Heart left ventricle (tissue), 16 donors: Measurements from ENCODE around the gene LRRC8E. TPM values are rescaled to one million over a fixed set of nuclear protein-coding genes. Genes with fewer than 3 reads are reported as not detected.

Source experiments
- ATAC-seq, 4 donors: fragments of 200-7000 bp; cut with Tn5 transposase; one replicate each; pipeline ENCODE4 v1.9.1; 2020 to 2022; ENCODE audit warnings: moderate library complexity in 4 of 4, mild to moderate bottlenecking in 3 of 4, moderate number of reproducible peaks in 1 of 4
- DNase-seq, 5 donors: peaks; one replicate each; pipeline ENCODE4 v3.0.0-alpha.2; 2020
- H3K27ac ChIP-seq, 12 donors: fragments of 200-600 bp; sonication (generic) in 4 of 12; one replicate each; pipeline versions ENCODE4 v1.5.0 to v1.8.0; 2016 to 2022; ENCODE audit warnings: mild to moderate bottlenecking in 2 of 12
- H3K27me3 ChIP-seq, 9 donors: fragments of 200-600 bp; sonication (generic) in 2 of 9; one replicate each; pipeline versions ENCODE4 v1.5.1 to v1.8.0; 2016 to 2022; ENCODE audit warnings: mild to moderate bottlenecking in 3 of 9
- H3K36me3 ChIP-seq, 9 donors: fragments of 200-600 bp; sonication (generic) in 2 of 9; one replicate each; pipeline versions ENCODE4 v1.5.0 to v1.8.0; 2018 to 2022; ENCODE audit warnings: mild to moderate bottlenecking in 2 of 9
- H3K4me1 ChIP-seq, 12 donors: fragments of 200-600 bp; sonication (generic) in 4 of 12; one replicate each; pipeline versions ENCODE4 v1.5.0 to v1.8.0; 2016 to 2022; ENCODE audit warnings: mild to moderate bottlenecking in 3 of 12
- H3K4me3 ChIP-seq, 12 donors: fragments of 200-600 bp; sonication (generic) in 4 of 12; one replicate each; pipeline versions ENCODE4 v1.5.0 to v1.8.0; 2017 to 2022; ENCODE audit warnings: mild to moderate bottlenecking in 9 of 12, moderate library complexity in 4 of 12
- H3K9me3 ChIP-seq, 12 donors: fragments of 200-600 bp; sonication (generic) in 4 of 12; one replicate each; pipeline versions ENCODE4 v1.5.0 to v1.8.0; 2016 to 2022; ENCODE audit warnings: mild to moderate bottlenecking in 1 of 12
- CTCF ChIP-seq, 12 donors: fragments of 200-600 bp; sonication (generic) in 4 of 12; IDR thresholded peaks; one replicate each; pipeline versions ENCODE4 v1.5.0 to v1.8.0; 2018 to 2022; ENCODE audit warnings: antibody characterized with exemption in 12 of 12, mild to moderate bottlenecking in 5 of 12
- POLR2A ChIP-seq, 2 donors: fragments of 450-650 bp; IDR thresholded peaks; one replicate each; pipeline ENCODE4 v1.6.1; 2017; ENCODE audit warnings: antibody characterized with exemption in 2 of 2, mild to moderate bottlenecking in 2 of 2, moderate library complexity in 2 of 2
- WGBS, 4 donors: extraction: QIAGEN DNeasy Blood & Tissue Kit in 2 of 4; methylation state at CpG; one replicate each; pipeline versions ENCODE4 v1.1.5 to v1.1.7; 2013 to 2018; 5-methylcytosine and 5-hydroxymethylcytosine counted together
- intact Hi-C, 10 donors: fragments of 100-400 bp; cut with DNase I; formaldehyde crosslinking; loops; one replicate each; pipeline versions ENCODE4 v1.11.1 to v1.14.2; 2022
- polyA plus RNA-seq, 2 donors: library from polyadenylated mRNA; stranded (reverse); fragments of 200-250 nt; gene quantifications; one replicate each; pipeline ENCODE4 v1.2.3, GENCODE V29; 2013
- total RNA-seq, 9 donors: library from RNA; depleted of rRNA in 2 of 9; stranded (reverse); fragments of >200 nt in 2 of 9; fragmentation: NEBNext Ultra II Directional in 3 of 9; extraction: Animal tissue kit (Norgen Biotek cat#: 25700) in 3 of 9; gene quantifications; one replicate each; pipeline versions ENCODE4 v1.1.0 to v1.2.4, GENCODE V29; 2016 to 2023
- donor health status: ischemic (EF 13 %, LVEDD 7.1; RV severe dilation, severe dysfunction).
- donor health status: healthy with polysubstance abuse.
- donor health status: DM: no; HTN: yes; CAD: no.
- donor health status: DM: no; HTN: no; CAD: no.
- donor health status: ischemic (EF 25% LVEDD 6.9; RV normal size, moderate dysfunction).
- donor health status: ischemic (EF 25% LVEDD 5.7; RV mildly dilated, moderate dysfunction).
- donor health status: healthy.
- donor health status: DM: yes; HTN: yes; CAD: no.
- donor health status: ischemic (EF 35%, LVEDD 5.7; RV mildly dilated, moderate dysfunction).
- donor health status: nonischemic (EF 11% LVEDD 7.7; RV severe dilation, severe dysfunction).
- donor health status: DM: yes; HTN: yes; CAD: no.
- donor health status: PGD.
- donor health status: ischemic (EF 29% LVEDD 5.4; RV normal size, mild dysfunction).
- donor health status: nonischemic (EF 23%, LVEDD 6.1; RV moderate dilation, normal function).

LRRC8E gene
- total and polyA plus RNA-seq, 11 donors = 0.17 to 2.6 (median 1.00) TPM

DNA sequence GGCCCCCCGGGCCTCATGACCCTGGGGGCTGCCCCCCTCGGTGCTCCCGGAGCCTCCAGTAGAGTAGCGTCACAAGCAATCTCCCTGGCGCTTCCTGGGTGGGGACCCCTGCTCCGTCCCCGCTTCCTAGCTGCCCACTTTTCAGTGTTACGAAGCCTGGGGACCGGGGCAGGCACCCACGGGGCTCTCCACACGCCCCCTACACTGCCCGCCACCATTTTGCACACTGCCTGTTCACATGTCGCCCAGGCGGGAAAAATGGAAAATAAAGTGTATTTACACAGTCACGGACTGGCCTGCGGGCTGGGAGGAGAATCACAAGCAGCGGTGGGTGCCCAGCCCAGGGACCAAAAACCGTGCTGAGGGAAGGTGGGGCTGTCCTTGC, 23.6 kb upstream of the LRRC8E start:
- Histone ChIP-seq H3K27ac (no peak overlapping the region), H3K27me3 (peaks cover 0 to 62% (median 16%) of the 10 kb centered on the region in 9 donors), H3K4me1 (peaks cover 4 to 36% (median 21%) of the 10 kb centered on the region in 12 donors), H3K36me3 (peaks cover 0 to 13% (median 0%) of the 10 kb centered on the region in 9 donors), H3K9me3 (no peaks in the 10 kb centered on the region), H3K4me3 (no peak overlapping the region)
- DNase-seq = no peak
- no peak for ATAC-seq
- no peak for TF ChIP-seq POLR2A (IDR thresholded peaks at IDR 0.05)
- TF ChIP-seq CTCF (IDR thresholded peaks at IDR 0.05) = no peak
- intact Hi-C loops = loop anchor here in 1 of 10 donors (5.0 kb wide), 1 partner anchor 38 kb away; the partner anchor contains the start of gene MAP2K7
- WGBS, 4 donors = 66 to 79% (median 72%) methylated on average over 16 to 18 of the region's 18 CpGs

GRCh38 chr19:7865262-7865911, 22.9 kb upstream of the LRRC8E start:
- H3K27ac ChIP-seq = no peak overlapping the region
- peaks cover 0 to 13% (median 0%) of the 10 kb centered on the region in 9 donors for H3K36me3 ChIP-seq
- DNase-seq = no peak
- H3K9me3 ChIP-seq = no peaks in the 10 kb centered on the region
- no peak for ATAC-seq
- no peak overlapping the region for H3K4me3 ChIP-seq
- TF ChIP-seq POLR2A (IDR thresholded peaks at IDR 0.05) (no peak), CTCF (IDR thresholded peaks at IDR 0.05) (no peak)
- H3K4me1 ChIP-seq = peaks cover 4 to 40% (median 21%) of the 10 kb centered on the region in 12 donors
- 45 to 59% (median 51%) methylated on average over 10 of the region's 10 CpGs for WGBS, 4 donors
- intact Hi-C loops = loop anchor here in 1 of 10 donors (5.0 kb wide), 1 partner anchor 37 kb away; the partner anchor contains the start of gene MAP2K7
- peaks cover 0 to 62% (median 16%) of the 10 kb centered on the region in 9 donors for H3K27me3 ChIP-seq

DNA sequence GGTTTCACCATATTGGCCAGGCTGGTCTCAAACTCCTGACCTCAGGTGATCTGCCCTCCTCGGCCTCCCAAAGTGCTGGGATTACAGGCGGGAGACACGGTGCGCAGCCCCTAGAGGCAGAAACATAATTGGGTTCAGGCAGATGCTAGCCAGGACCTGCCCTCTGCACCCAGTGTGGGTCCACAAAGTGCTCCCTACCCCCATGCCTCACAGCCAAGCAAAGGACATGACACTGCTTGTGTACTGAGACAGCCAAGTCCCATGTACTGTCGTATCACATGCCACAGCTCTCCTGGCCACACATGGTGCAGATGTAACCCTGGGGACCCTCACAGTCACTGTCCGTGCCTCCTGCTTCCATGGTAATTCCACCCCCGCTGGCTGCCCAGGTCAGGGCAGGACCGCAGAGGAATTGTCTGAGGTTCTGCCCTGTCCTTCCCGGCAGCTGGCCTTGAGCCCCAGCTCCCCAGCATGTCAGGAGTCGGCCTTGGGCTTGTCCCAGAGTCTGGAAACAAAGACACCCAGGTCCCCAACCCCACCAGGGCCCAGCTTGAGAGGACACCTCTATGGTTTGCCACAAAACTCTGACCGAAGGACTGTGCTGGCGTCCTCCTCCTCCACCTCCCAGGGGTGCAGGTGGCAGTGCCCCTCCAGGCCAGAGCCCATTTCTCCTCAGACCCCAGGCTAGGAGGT, 21.8 kb upstream of the LRRC8E start:
- DNase-seq (no peak), ATAC-seq (no peak)
- Histone ChIP-seq H3K4me1 (peaks cover 4 to 41% (median 21%) of the 10 kb centered on the region in 12 donors), H3K36me3 (peaks cover 0 to 13% (median 0%) of the 10 kb centered on the region in 9 donors), H3K27ac (no peak overlapping the region), H3K4me3 (no peak overlapping the region), H3K27me3 (peaks cover 0 to 58% (median 16%) of the 10 kb centered on the region in 9 donors), H3K9me3 (no peaks in the 10 kb centered on the region)
- WGBS, 4 donors = 64 to 75% (median 67%) methylated on average over 8 to 12 of the region's 12 CpGs
- TF ChIP-seq CTCF (IDR thresholded peaks at IDR 0.05) = no peak
- TF ChIP-seq POLR2A (IDR thresholded peaks at IDR 0.05) = no peak
- intact Hi-C loops = loop anchor here in 1 of 10 donors (5.0 kb wide), 1 partner anchor 36 kb away; the partner anchor contains the start of gene MAP2K7
